HG02938 (cell line): ENCODE data around the gene ERN1.
"Not testable (repeated sequence)": the region's sequence is repeated elsewhere in the genome, so short reads cannot be mapped to it uniquely, and the experiment has no call there.

Source experiments
- ATAC-seq: cut with Tn5 transposase; IDR thresholded peaks from one replicate; pipeline ENCODE4 v1.9.1; 2021; ENCODE audit warnings: mild to moderate bottlenecking, moderate library complexity; ENCODE audit not compliant: unreplicated experiment

ERN1 gene

GRCh38 chr17:64036198-64036922 is 93.6 kb downstream of the ERN1 start:
- ATAC-seq, result no peak

GRCh38 chr17:64032081-64032480 is 97.9 kb downstream of the ERN1 start:
- ATAC-seq, result no peak

GRCh38 chr17:64028874-64029464 is 101.0 kb downstream of the ERN1 start:
- ATAC-seq, result no peak

GRCh38 chr17:64025732-64026294 is 104.1 kb downstream of the ERN1 start:
- peak; percentile 69 for ATAC-seq

- ATAC-seq, result no peak
These were observed 104.9 kb downstream of the ERN1 start for GRCh38 chr17:64024781-64025731.

GRCh38 chr17:64024215-64024654 is 105.7 kb downstream of the ERN1 start:
- ATAC-seq, result no peak

GRCh38 chr17:64022611-64023063 is 107.3 kb downstream of the ERN1 start:
- no peak for ATAC-seq

- peak; percentile 58 for ATAC-seq
These were observed 109.7 kb downstream of the ERN1 start, which contains the start of gene ICAM2 for GRCh38 chr17:64020056-64020766. Gene ICAM2 (minus strand): TSS chr17:64020633. CDS start chr17:64006691, 13,942 bp downstream.

- not testable (repeated sequence) for ATAC-seq
These were observed 110.4 kb downstream of the ERN1 start for GRCh38 chr17:64019551-64019961.

GRCh38 chr17:64017381-64017980 is 112.5 kb downstream of the ERN1 start:
- ATAC-seq, result no peak

GRCh38 chr17:64016974-64017373 is 113.0 kb downstream of the ERN1 start:
- no peak for ATAC-seq

GRCh38 chr17:64016231-64016784 is 113.6 kb downstream of the ERN1 start:
- ATAC-seq, result no peak

- ATAC-seq, result no peak
These were observed 114.5 kb downstream of the ERN1 start for GRCh38 chr17:64015447-64015846.

GRCh38 chr17:64009571-64010402 is 120.2 kb downstream of the ERN1 start:
- ATAC-seq, result no peak

- no peak for ATAC-seq
These were observed 121.1 kb downstream of the ERN1 start for GRCh38 chr17:64008830-64009229.

- no peak for ATAC-seq
These were observed 121.6 kb downstream of the ERN1 start for GRCh38 chr17:64008346-64008745.

- ATAC-seq, result no peak
These were observed 122.1 kb downstream of the ERN1 start for GRCh38 chr17:64007838-64008282.

GRCh38 chr17:64007089-64007837 is 122.7 kb downstream of the ERN1 start:
- ATAC-seq, result not testable (repeated sequence)
